Memory B cell (primary cell): ENCODE measurements around the gene ATP6AP1.

Experiments
- ATAC-seq: fragments of 150-1000 bp; cut with Tn5 transposase; 2 replicates; pipeline ENCODE4 v1.10.0; 2021; ENCODE audit warnings: low read depth, mild to moderate bottlenecking, moderate library complexity
- DNase-seq, 2 donors: peaks; one replicate each; pipeline ENCODE4 v3.0.0; 2022; ENCODE audit warnings: low spot score in 2 of 2
- H3K27ac Mint-ChIP-seq: one replicate; pipeline ENCODE4 v1.8.0; 2022; ENCODE audit warnings: mild to moderate bottlenecking, moderate library complexity, mixed read lengths
- H3K27me3 Mint-ChIP-seq: one replicate; pipeline ENCODE4 v1.8.0; 2022; ENCODE audit warnings: mixed read lengths
- H3K36me3 Mint-ChIP-seq: one replicate; pipeline ENCODE4 v1.8.0; 2022; ENCODE audit warnings: mild to moderate bottlenecking, mixed read lengths
- H3K4me1 Mint-ChIP-seq: one replicate; pipeline ENCODE4 v1.8.0; 2022; ENCODE audit warnings: mixed read lengths
- H3K4me3 Mint-ChIP-seq: one replicate; pipeline ENCODE4 v1.8.0; 2022; ENCODE audit warnings: mild to moderate bottlenecking, moderate library complexity, mixed read lengths
- H3K9me3 Mint-ChIP-seq: one replicate; pipeline ENCODE4 v1.8.0; 2022; ENCODE audit warnings: mixed read lengths

The ATP6AP1 gene

DNA sequence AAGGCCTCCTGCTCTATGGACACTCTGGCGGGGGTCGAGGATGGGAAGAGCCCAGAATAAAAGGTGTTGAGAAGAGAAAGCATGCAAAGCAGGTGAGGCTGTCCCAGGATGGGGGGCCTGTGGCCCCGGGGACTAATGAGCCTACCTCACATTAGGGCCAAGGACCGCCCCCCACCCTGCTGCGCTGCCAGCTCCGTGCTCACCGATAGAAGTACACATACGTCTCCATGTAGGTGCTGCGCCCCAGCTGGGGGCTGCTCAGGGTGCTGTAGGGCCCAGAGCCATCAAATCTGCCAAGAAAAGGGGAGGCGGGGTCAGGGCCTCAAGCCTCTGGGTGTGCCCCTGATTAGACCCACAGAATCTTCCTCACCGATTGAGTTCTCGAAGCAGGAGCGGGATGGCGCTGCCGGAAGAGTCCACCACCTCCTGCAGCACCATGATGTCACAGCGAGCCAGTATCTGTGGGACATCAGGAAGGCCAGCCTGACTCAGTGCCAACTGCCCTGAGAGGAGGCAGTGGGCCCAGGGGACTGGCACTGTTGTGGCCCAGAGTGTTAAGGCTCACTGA, 23.8 kb upstream of the ATP6AP1 start:
- H3K4me3 Mint-ChIP-seq, result no peak overlapping the region
- DNase-seq, result no peak
- ATAC-seq, result no peak
- H3K27me3 Mint-ChIP-seq, result no peaks in the 10 kb centered on the region
- no peaks in the 10 kb centered on the region for H3K9me3 Mint-ChIP-seq
- H3K36me3 Mint-ChIP-seq, result peaks cover 4% of the 10 kb centered on the region
- no peak overlapping the region for H3K27ac Mint-ChIP-seq
- peaks cover 9% of the 10 kb centered on the region for H3K4me1 Mint-ChIP-seq

GRCh38 chrX:154408659-154409221, 19.7 kb upstream of the ATP6AP1 start:
- Mint-ChIP-seq H3K27me3 (no peaks in the 10 kb centered on the region), H3K9me3 (no peaks in the 10 kb centered on the region), H3K4me3 (peak overlapping the region; percentile 78), H3K4me1 (peaks cover 12% of the 10 kb centered on the region), H3K36me3 (peaks cover 4% of the 10 kb centered on the region), H3K27ac (peak overlapping the region; percentile 52)
- DNase-seq (no peak), ATAC-seq (no peak)

- H3K9me3 Mint-ChIP-seq, result no peaks in the 10 kb centered on the region
- peaks cover 4% of the 10 kb centered on the region for H3K36me3 Mint-ChIP-seq
- peak within 1 kb of the TSS; percentile 52 for H3K27ac Mint-ChIP-seq
- H3K27me3 Mint-ChIP-seq, result no peaks in the 10 kb centered on the region
- peaks cover 12% of the 10 kb centered on the region for H3K4me1 Mint-ChIP-seq
- DNase-seq (no peak), ATAC-seq (no peak)
- H3K4me3 Mint-ChIP-seq, result peak within 1 kb of the TSS; percentile 78
These were observed 19.1 kb upstream of the ATP6AP1 start, which contains the start of gene DNASE1L1 for GRCh38 chrX:154409222-154409871. DNASE1L1 (minus strand) TSS chrX:154409254; CDS start chrX:154405568, 3,686 bp downstream.

- Mint-ChIP-seq H3K4me1 (peaks cover 17% of the 10 kb centered on the region), H3K36me3 (peaks cover 6% of the 10 kb centered on the region), H3K27ac (no peak overlapping the region), H3K9me3 (no peaks in the 10 kb centered on the region), H3K4me3 (peak overlapping the region; percentile 81), H3K27me3 (no peaks in the 10 kb centered on the region)
- peak; percentile 61 for ATAC-seq
- DNase-seq, result peak in 1 of 2 donors; percentile 34
These were observed 16.5 kb upstream of the ATP6AP1 start for GRCh38 chrX:154411981-154412340.

- Mint-ChIP-seq H3K4me1 (peaks cover 17% of the 10 kb centered on the region), H3K36me3 (peaks cover 6% of the 10 kb centered on the region), H3K27me3 (no peaks in the 10 kb centered on the region), H3K27ac (peak overlapping the region; percentile 73), H3K4me3 (peak overlapping the region; percentile 81), H3K9me3 (no peaks in the 10 kb centered on the region)
- no peak for DNase-seq
- peak; percentile 68 for ATAC-seq
These were observed 16.0 kb upstream of the ATP6AP1 start for GRCh38 chrX:154412468-154412867.

DNA sequence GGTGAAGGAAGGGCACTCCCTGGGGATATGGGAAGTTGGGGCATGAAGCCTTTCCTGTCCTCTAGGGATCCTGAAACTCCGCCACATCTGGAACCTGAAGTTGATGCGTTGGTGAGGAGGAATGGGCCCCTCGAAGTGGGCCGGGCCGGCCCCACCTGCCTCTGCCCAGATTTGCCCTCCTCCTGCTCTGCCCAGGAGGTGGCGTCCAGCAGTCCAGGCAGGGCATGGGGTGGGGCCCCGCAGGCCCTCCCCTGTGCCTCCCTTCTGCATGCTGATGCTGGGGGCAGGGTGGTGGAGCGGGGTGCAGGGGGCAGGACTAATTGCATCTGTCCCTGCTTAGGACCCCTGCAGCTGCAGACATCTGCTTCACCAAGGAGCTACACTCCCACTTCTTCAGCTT, 15.3 kb upstream of the ATP6AP1 start:
- H3K4me1 Mint-ChIP-seq, result peaks cover 17% of the 10 kb centered on the region
- H3K27ac Mint-ChIP-seq, result no peak overlapping the region
- ATAC-seq (no peak), DNase-seq (no peak)
- no peaks in the 10 kb centered on the region for H3K27me3 Mint-ChIP-seq
- H3K9me3 Mint-ChIP-seq, result no peaks in the 10 kb centered on the region
- H3K4me3 Mint-ChIP-seq, result no peak overlapping the region
- peaks cover 6% of the 10 kb centered on the region for H3K36me3 Mint-ChIP-seq

DNA sequence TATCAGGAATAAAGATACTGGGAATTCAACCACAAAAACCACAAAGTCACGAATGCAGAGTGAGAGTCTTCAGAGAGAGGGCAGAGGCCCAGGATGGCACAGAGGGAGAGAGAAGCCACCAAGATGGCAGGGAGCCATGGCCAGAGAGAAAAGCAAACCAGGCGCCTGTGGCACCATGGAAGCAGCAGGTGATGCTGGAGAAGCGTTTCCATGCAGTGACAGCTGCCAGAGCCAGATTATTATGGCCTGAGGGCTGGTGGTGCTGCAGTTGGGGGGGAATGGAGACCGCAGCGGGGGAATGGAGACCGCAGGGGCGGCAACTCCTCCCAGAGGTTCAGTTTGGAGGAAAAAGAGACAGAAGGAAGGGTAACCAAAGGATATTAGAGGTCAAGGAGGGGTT, 11.3 kb upstream of the ATP6AP1 start:
- no peaks in the 10 kb centered on the region for H3K27me3 Mint-ChIP-seq
- no peak overlapping the region for H3K27ac Mint-ChIP-seq
- peaks cover 14% of the 10 kb centered on the region for H3K4me1 Mint-ChIP-seq
- peaks cover 6% of the 10 kb centered on the region for H3K36me3 Mint-ChIP-seq
- H3K4me3 Mint-ChIP-seq, result no peak overlapping the region
- DNase-seq (no peak), ATAC-seq (no peak)
- H3K9me3 Mint-ChIP-seq, result no peaks in the 10 kb centered on the region

GRCh38 chrX:154419189-154419588, 9.3 kb upstream of the ATP6AP1 start:
- Mint-ChIP-seq H3K27me3 (no peaks in the 10 kb centered on the region), H3K27ac (no peak overlapping the region), H3K36me3 (peaks cover 3% of the 10 kb centered on the region), H3K4me1 (peaks cover 9% of the 10 kb centered on the region), H3K9me3 (no peaks in the 10 kb centered on the region), H3K4me3 (no peak overlapping the region)
- peak; percentile 81 for ATAC-seq
- DNase-seq, result no peak

GRCh38 chrX:154419688-154420401, 8.6 kb upstream of the ATP6AP1 start:
- Mint-ChIP-seq H3K36me3 (peaks cover 3% of the 10 kb centered on the region), H3K4me1 (peaks cover 9% of the 10 kb centered on the region), H3K4me3 (no peak overlapping the region), H3K27ac (no peak overlapping the region), H3K9me3 (no peaks in the 10 kb centered on the region), H3K27me3 (no peaks in the 10 kb centered on the region)
- ATAC-seq, result no peak
- DNase-seq, result no peak

DNA sequence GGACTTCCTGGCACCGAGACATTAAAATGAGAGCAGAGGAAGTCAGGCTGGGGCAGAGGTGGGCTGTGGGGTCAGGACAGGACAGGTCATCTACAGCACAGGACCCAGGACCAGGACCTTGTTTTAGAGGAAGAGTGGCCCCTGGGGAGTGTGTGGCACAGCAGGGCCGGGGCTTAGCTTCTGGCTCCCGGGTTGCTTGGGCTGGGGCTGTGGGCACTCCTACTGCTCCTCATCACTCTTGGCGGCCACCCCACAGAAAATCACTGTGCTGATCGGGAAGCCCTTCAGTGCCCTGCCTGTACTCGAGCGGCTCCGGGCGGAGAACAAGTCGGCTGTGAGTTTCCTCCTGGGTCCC, 8.1 kb upstream of the ATP6AP1 start:
- DNase-seq (no peak), ATAC-seq (no peak)
- no peak overlapping the region for H3K27ac Mint-ChIP-seq
- peaks cover 7% of the 10 kb centered on the region for H3K4me1 Mint-ChIP-seq
- H3K9me3 Mint-ChIP-seq, result no peaks in the 10 kb centered on the region
- H3K36me3 Mint-ChIP-seq, result peaks cover under 1% of the 10 kb centered on the region
- H3K27me3 Mint-ChIP-seq, result no peaks in the 10 kb centered on the region
- no peak overlapping the region for H3K4me3 Mint-ChIP-seq

GRCh38 chrX:154426916-154427770, 1.3 kb upstream of the ATP6AP1 start:
- DNase-seq, result no peak
- H3K27ac Mint-ChIP-seq, result no peak overlapping the region
- H3K4me3 Mint-ChIP-seq, result no peak overlapping the region
- H3K4me1 Mint-ChIP-seq, result peaks cover 12% of the 10 kb centered on the region
- H3K36me3 Mint-ChIP-seq, result no peaks in the 10 kb centered on the region
- no peaks in the 10 kb centered on the region for H3K9me3 Mint-ChIP-seq
- H3K27me3 Mint-ChIP-seq, result no peaks in the 10 kb centered on the region
- ATAC-seq, result no peak

- Mint-ChIP-seq H3K4me1 (peaks cover 12% of the 10 kb centered on the region), H3K27me3 (no peaks in the 10 kb centered on the region), H3K27ac (no peak overlapping the region), H3K36me3 (no peaks in the 10 kb centered on the region), H3K9me3 (no peaks in the 10 kb centered on the region), H3K4me3 (peak overlapping the region; percentile 88)
- DNase-seq (no peak), ATAC-seq (no peak)
These were observed 1.2 kb downstream of the ATP6AP1 start for GRCh38 chrX:154429711-154430110.

GRCh38 chrX:154430479-154430878, 2.0 kb downstream of the ATP6AP1 start:
- no peak overlapping the region for H3K4me3 Mint-ChIP-seq
- H3K4me1 Mint-ChIP-seq, result peaks cover 12% of the 10 kb centered on the region
- H3K9me3 Mint-ChIP-seq, result no peaks in the 10 kb centered on the region
- H3K27ac Mint-ChIP-seq, result peak overlapping the region; percentile 75
- no peaks in the 10 kb centered on the region for H3K36me3 Mint-ChIP-seq
- DNase-seq (no peak), ATAC-seq (no peak)
- H3K27me3 Mint-ChIP-seq, result no peaks in the 10 kb centered on the region

GRCh38 chrX:154430916-154431315, 2.4 kb downstream of the ATP6AP1 start:
- no peak for ATAC-seq
- no peak overlapping the region for H3K4me3 Mint-ChIP-seq

More at GRCh38 chrX:154430916-154431315, 2.4 kb downstream of the ATP6AP1 start:
- H3K9me3 Mint-ChIP-seq, result no peaks in the 10 kb centered on the region
- peaks cover 12% of the 10 kb centered on the region for H3K4me1 Mint-ChIP-seq
- no peaks in the 10 kb centered on the region for H3K36me3 Mint-ChIP-seq
- H3K27ac Mint-ChIP-seq, result peak overlapping the region; percentile 75
- no peak for DNase-seq
- H3K27me3 Mint-ChIP-seq, result no peaks in the 10 kb centered on the region
